K562 (cell line): Measurements from ENCODE around the gene RAB1B. TPM values are rescaled to one million over a fixed set of nuclear protein-coding genes. Genes with fewer than 3 reads are reported as not detected.

ENCODE experiments used
- ATAC-seq: fragments of 200-7000 bp; cut with Tn5 transposase; 3 replicates; pipeline ENCODE4 v1.9.1; 2020; ENCODE audit warnings: moderate library complexity
- BruUV-seq: library from RNA; stranded (reverse); fragments of 400-500 nt; replicated peaks from 2 replicates; lab custom pipeline; 2021; lab: Mats Ljungman, UMichigan
- CTCF ChIA-PET: fragments of 300-600 bp; formaldehyde crosslinking; extraction: SDS; loops from one replicate; lab custom pipeline; 2021; ENCODE audit warnings: low intra/inter-chr PET ratio; lab: Yijun Ruan, JAX
- POLR2A ChIA-PET: fragments of 300-600, 350-650 bp; sonication (Branson Sonifier 250); formaldehyde crosslinking; extraction: SDS; loops from one replicate; lab custom pipeline; 2021; ENCODE audit warnings: antibody characterized with exemption, inconsistent platforms; lab: Yijun Ruan, JAX
- DNase-seq, 4 experiments: peaks; one replicate each; pipeline versions ENCODE4 v3.0.0 to v3.0.0-alpha.2; 2011 to 2018; ENCODE audit warnings: low spot score in 3 of 4, mixed read lengths in 3 of 4; ENCODE audit errors: extremely low read depth in 1 of 4
- FAIRE-seq: peaks from 2 replicates; lab custom pipeline; 2011; peaks lifted over from hg19 to GRCh38; lab: Jason Lieb, UNC
- H2AFZ ChIP-seq: 2 replicates; pipeline ENCODE4 v1.6.0; 2011; ENCODE audit warnings: low read depth, low read length, control low read depth, inconsistent platforms
- H3K27ac ChIP-seq: fragments of 200-600 bp; 3 replicates; pipeline ENCODE4 v1.8.0; 2011; ENCODE audit warnings: low read depth, mild to moderate bottlenecking, control low read depth, inconsistent platforms, low read length, moderate library complexity, mixed read lengths; ENCODE audit errors: extremely low read depth
- H3K27me3 ChIP-seq, 2 experiments: fragments of 300-600 bp in 1 of 2; 2 replicates in 1 of 2; 3 replicates in 1 of 2; pipeline versions ENCODE4 v1.6.0 to v1.8.0; 2011; ENCODE audit warnings: inconsistent platforms in 2 of 2, low read length in 2 of 2, mild to moderate bottlenecking in 1 of 2, mixed read lengths in 1 of 2, moderate library complexity in 1 of 2; ENCODE audit not compliant: control insufficient read depth in 2 of 2, insufficient read depth in 2 of 2
- H3K36me3 ChIP-seq: fragments of 300-600 bp; 3 replicates; pipeline ENCODE4 v1.8.0; 2011; ENCODE audit warnings: mild to moderate bottlenecking, low read length, inconsistent platforms; ENCODE audit not compliant: control insufficient read depth, insufficient read depth
- H3K4me1 ChIP-seq, 2 experiments: fragments of 200-600 bp in 1 of 2; replicated peaks in 1 of 2; 2 replicates in 1 of 2; 3 replicates in 1 of 2; pipeline versions ENCODE4 v1.5.1 to v1.8.0; 2011; ENCODE audit warnings: inconsistent platforms in 2 of 2, low read length in 2 of 2, mild to moderate bottlenecking in 1 of 2, mixed read lengths in 1 of 2, moderate library complexity in 1 of 2; ENCODE audit not compliant: control insufficient read depth in 2 of 2, insufficient read depth in 2 of 2
- H3K4me2 ChIP-seq: 2 replicates; pipeline ENCODE4 v1.6.1; 2011; ENCODE audit warnings: low read length, control low read depth, inconsistent platforms, mixed read lengths; ENCODE audit not compliant: insufficient read depth
- H3K4me3 ChIP-seq: fragments of 200-600 bp; sonication (generic), shearing (Covaris generic); 2 replicates; pipeline ENCODE4 v1.5.1; 2016; ENCODE audit warnings: control low read depth, inconsistent platforms
- H3K79me2 ChIP-seq: fragments of 200-600 bp; 3 replicates; pipeline ENCODE4 v1.8.0; 2011; ENCODE audit warnings: low read length, inconsistent platforms; ENCODE audit not compliant: control insufficient read depth, insufficient read depth
- H3K9ac ChIP-seq, 2 experiments: 2 replicates each; pipeline versions ENCODE4 v1.6.0 to v1.6.1; 2011; ENCODE audit warnings: low read depth in 2 of 2, low read length in 2 of 2, control low read depth in 1 of 2, inconsistent platforms in 1 of 2, mild to moderate bottlenecking in 1 of 2, mixed read lengths in 1 of 2; ENCODE audit not compliant: insufficient read depth in 1 of 2
- H3K9me1 ChIP-seq: one replicate; pipeline ENCODE4 v1.6.0; 2011; ENCODE audit warnings: inconsistent platforms, mild to moderate bottlenecking, low read length, moderate library complexity; ENCODE audit not compliant: control insufficient read depth, insufficient read depth
- H3K9me3 ChIP-seq: replicated peaks from 2 replicates; pipeline ENCODE4 v1.5.1; 2011; ENCODE audit warnings: low read depth, low read length, inconsistent platforms; ENCODE audit not compliant: control insufficient read depth, insufficient read depth
- H4K20me1 ChIP-seq: replicated peaks from 2 replicates; pipeline ENCODE4 v1.6.1; 2011; ENCODE audit warnings: low read length, inconsistent platforms, mixed read lengths; ENCODE audit not compliant: control insufficient read depth, insufficient read depth
- C11orf30 ChIP-seq: fragments of 450-650 bp; IDR thresholded peaks from 2 replicates; pipeline ENCODE4 v1.6.1; 2016; ENCODE audit warnings: low read depth, mild to moderate bottlenecking
- DPF2 ChIP-seq: fragments of 450-650 bp; IDR thresholded peaks from 2 replicates; pipeline ENCODE4 v1.6.1; 2016
- EGR1 ChIP-seq: fragments of 450-650 bp; conservative IDR thresholded peaks from 2 replicates; pipeline ENCODE4 v1.6.1; 2017; ENCODE audit warnings: mild to moderate bottlenecking
- ELF2 ChIP-seq: fragments of 250-450 bp; sonication (Bioruptor Pico); IDR thresholded peaks from 2 replicates; pipeline ENCODE4 v1.5.0; 2021; ENCODE audit warnings: mild to moderate bottlenecking
- GTF2E2 ChIP-seq: fragments of 200-800 bp; sonication (Bioruptor generic); IDR thresholded peaks from 2 replicates; pipeline ENCODE4 v1.6.1; 2016; ENCODE audit warnings: missing genetic modification characterization, missing compliant biosample characterization
- MAFF ChIP-seq: IDR thresholded peaks from 2 replicates; pipeline ENCODE4 v1.6.1; 2012; ENCODE audit warnings: low read length, improper control_type of control experiment
- MAFK ChIP-seq: IDR thresholded peaks from 2 replicates; pipeline ENCODE4 v1.6.1; 2011; ENCODE audit warnings: low read length, improper control_type of control experiment
- POLR2AphosphoS5 ChIP-seq: IDR thresholded peaks from 2 replicates; pipeline ENCODE4 v1.6.1; 2011; ENCODE audit warnings: mild to moderate bottlenecking, low read depth, low read length, moderate library complexity; ENCODE audit not compliant: control insufficient read depth, insufficient read depth
- POLR2B ChIP-seq: fragments of 450-650 bp; IDR thresholded peaks from 2 replicates; pipeline ENCODE4 v1.6.1; 2018; ENCODE audit warnings: low read depth; ENCODE audit not compliant: partially characterized antibody
- POLR3A ChIP-seq: IDR thresholded peaks from 2 replicates; pipeline ENCODE4 v1.6.1; 2011; ENCODE audit warnings: borderline replicate concordance, mild to moderate bottlenecking, moderate library complexity; ENCODE audit not compliant: insufficient read length, insufficient read depth; ENCODE audit errors: extremely low read depth
- PRMT5 ChIP-seq: sonication (generic); formaldehyde crosslinking; IDR thresholded peaks from 2 replicates; pipeline ENCODE4 v1.5.0; 2020; ENCODE audit warnings: missing genetic modification reagents
- SRSF1 ChIP-seq: fragments of 200-400 bp; formaldehyde crosslinking; IDR thresholded peaks from 2 replicates; pipeline ENCODE4 v1.6.1; 2017; ENCODE audit warnings: mild to moderate bottlenecking, low read depth, low read length, moderate library complexity
- TAF15 ChIP-seq: fragments of 200-400 bp; formaldehyde crosslinking; IDR thresholded peaks from 2 replicates; pipeline ENCODE4 v1.6.1; 2017; ENCODE audit warnings: mild to moderate bottlenecking, low read depth, low read length, moderate library complexity
- TBP ChIP-seq: optimal IDR thresholded peaks from 2 replicates; pipeline ENCODE3; 2011; ENCODE audit warnings: low read depth, low read length, improper control_type of control experiment
- TCF3 ChIP-seq: sonication (generic); formaldehyde crosslinking; IDR thresholded peaks from 2 replicates; pipeline ENCODE4 v1.4.0; 2020; ENCODE audit warnings: mild to moderate bottlenecking, missing genetic modification reagents
- ZNF23 ChIP-seq: fragments of 250-450 bp; sonication (Bioruptor Pico); IDR thresholded peaks from 2 replicates; pipeline ENCODE4 v1.4.0; 2020; ENCODE audit warnings: mild to moderate bottlenecking
- WGBS: fragments of 100-300 bp; shearing (Covaris generic); methylation state at CpG from one replicate; pipeline ENCODE4 v1.1.6; 2016; ENCODE audit warnings: low coverage, mixed read lengths; ENCODE audit not compliant: insufficient coverage; ENCODE audit errors: missing lambda C conversion rate; 5-methylcytosine and 5-hydroxymethylcytosine counted together
- in situ Hi-C: fragments of 300-500 bp; cut with MboI; formaldehyde crosslinking; loops from 4 replicates; pipeline ENCODE4 v1.15.0; 2018; ENCODE audit warnings: inconsistent platforms, mixed read lengths
- intact Hi-C: fragments of 100-400 bp; cut with micrococcal nuclease; formaldehyde crosslinking; loops from 2 replicates; pipeline ENCODE4 v1.14.2; 2022
- polyA plus RNA-seq, 8 experiments: library from polyadenylated mRNA; depleted of rRNA in 4 of 8; stranded (reverse) in 5 of 8; unstranded in 3 of 8; fragments of >200 nt; fragmentation: Nextera tagmentation in 2 of 8; fragmentation: Illumina TruSeq in 1 of 8; extraction: Ambion mirVana in 2 of 8; extraction: Trizol in 1 of 8; gene quantifications; 2 replicates each; pipeline versions ENCODE4 v1.2.1 to v1.2.3, GENCODE V29; 2011 to 2014; ENCODE audit warnings: inconsistent platforms in 1 of 8, missing spikeins in 1 of 8
- total RNA-seq, 7 experiments: library from RNA; depleted of rRNA in 6 of 7; stranded (reverse); fragments of >200 nt in 6 of 7; fragmentation: Illumina TruSeq in 2 of 7; extraction: Trizol in 2 of 7; gene quantifications; 2 replicates each; pipeline versions ENCODE4 v1.2.1 to v1.2.3, GENCODE V29; 2011 to 2021; ENCODE audit warnings: low replicate concordance in 1 of 7
- TF ChIP-seq, protein P1 (sequence below), 3 experiments: fragments of 200-800 bp in 1 of 3; sonication (Bioruptor generic) in 1 of 3; sonication (generic) in 1 of 3; formaldehyde crosslinking in 1 of 3; IDR thresholded peaks; 2 replicates each; pipeline versions ENCODE4 v1.6.1 to v1.8.0; 2016 to 2022; ENCODE audit warnings: mild to moderate bottlenecking in 2 of 3, missing compliant biosample characterization in 2 of 3, missing genetic modification characterization in 2 of 3, missing genetic modification reagents in 1 of 3

The RAB1B gene
- total and polyA plus RNA-seq, 9 of the 15 experiments (the other 6 are each of a cell fraction or from before 2014, with no cell fraction given), result 5.6 to 146 (median 98.6) TPM

DNA sequence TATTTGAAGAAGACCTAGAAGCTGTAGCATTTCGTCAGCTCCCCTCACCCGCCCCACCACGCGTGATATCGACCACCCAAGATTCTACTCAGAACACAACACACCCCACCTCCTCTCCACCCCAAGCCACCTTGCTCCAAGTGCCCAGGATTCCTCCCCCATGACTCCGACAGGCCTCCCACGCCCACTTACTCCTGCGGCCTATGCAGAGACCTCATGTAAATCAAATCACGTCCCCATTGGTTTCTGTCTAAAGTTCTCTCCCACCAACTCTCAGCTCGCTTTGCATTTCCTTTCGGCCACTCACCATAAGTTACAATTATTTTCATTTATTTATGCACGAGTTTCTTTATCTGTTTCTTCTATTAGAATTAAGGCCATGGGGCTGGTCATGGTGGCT, 34.2 kb downstream of the RAB1B start:
- TF ChIP-seq TBP, result no peak
- TF ChIP-seq EGR1, result peak; percentile 44; the same call in 1 of the 2 replicates
- H3K9ac ChIP-seq, result no peak overlapping the region
- BruUV-seq, result no TSS peak
- in situ Hi-C loops, result no loop called here
- POLR2A ChIA-PET, result interaction anchor here (1.0 to 1.5 kb wide), 2 partner anchors 10 to 14 kb away, joined by 3 to 5 read pairs; partner anchors contain the start of gene YIF1A
- no peaks in the 10 kb centered on the region for H3K9me3 ChIP-seq
- no peak overlapping the region for H3K27ac ChIP-seq
- H3K36me3 ChIP-seq, result no peaks in the 10 kb centered on the region
- 32% methylated on average over 12 of the region's 12 CpGs for WGBS
- CTCF ChIA-PET, result no interaction called here
- FAIRE-seq (no peak), DNase-seq (no peak), ATAC-seq (no peak; the same call in 2 of the 3 replicates)
- H3K4me1 ChIP-seq, result 0 out of 5 replicates have a peak, but pooled peaks cover 0 to 6% of the 10 kb centered on the region in 2 experiments
- intact Hi-C loops, result no loop called here
- H3K9me1 ChIP-seq, result peaks cover 3% of the 10 kb centered on the region
- H3K79me2 ChIP-seq, result no peaks in the 10 kb centered on the region
- peaks cover 0 to 1% of the 10 kb centered on the region in 2 experiments; a peak in 1 of 5 replicates for H3K27me3 ChIP-seq
- H2AFZ ChIP-seq, result no peak overlapping the region
- H3K4me3 ChIP-seq, result no peak overlapping the region
- no peak overlapping the region for H3K4me2 ChIP-seq
- no peaks in the 10 kb centered on the region for H4K20me1 ChIP-seq

DNA sequence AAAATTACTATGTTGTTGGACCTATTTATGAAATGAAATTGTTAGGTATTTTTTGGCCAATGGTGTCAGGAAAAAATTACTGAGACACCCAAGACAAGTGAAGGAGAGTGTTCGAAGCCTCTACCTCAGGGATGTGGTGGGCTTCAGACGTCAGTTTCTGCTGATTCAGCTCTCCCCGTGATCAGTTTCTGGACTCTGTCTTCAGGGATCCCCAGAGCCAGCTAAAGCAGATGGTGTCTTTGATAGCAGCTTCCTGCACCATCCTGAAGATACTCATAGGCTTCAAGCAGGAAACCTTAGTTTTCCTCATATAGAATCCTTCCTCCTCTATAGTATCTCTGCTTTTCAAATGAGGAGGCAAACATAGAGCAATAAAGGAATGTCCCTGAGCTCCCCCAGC, 41.0 kb downstream of the RAB1B start:
- ChIA-PET CTCF (interaction anchor here (0.7 kb wide), 1 partner anchor 112 kb away, joined by 3 read pairs; no protein-coding TSS in a partner anchor), POLR2A (interaction anchor here (0.9 to 1.9 kb wide), 2 partner anchors 21 to 24 kb away, joined by 3 to 4 read pairs; partner anchors contain the start of gene YIF1A)
- in situ Hi-C loops (no loop called here), intact Hi-C loops (no loop called here)
- Histone ChIP-seq H3K36me3 (no peaks in the 10 kb centered on the region), H4K20me1 (no peaks in the 10 kb centered on the region), H3K9ac (peak overlapping the region in 1 of 2 experiments; percentile 62; a peak in 1 of 4 replicates), H3K9me3 (no peaks in the 10 kb centered on the region), H2AFZ (peak overlapping the region; percentile 49), H3K27ac (no peak overlapping the region), H3K9me1 (no peaks in the 10 kb centered on the region), H3K27me3 (no peaks in the 10 kb centered on the region), H3K4me2 (peak overlapping the region; percentile 9; the same call in 1 of the 2 replicates), H3K79me2 (no peaks in the 10 kb centered on the region), H3K4me1 (peaks cover 23 to 33% of the 10 kb centered on the region in 2 experiments), H3K4me3 (no peak overlapping the region)
- no peak for FAIRE-seq
- WGBS, result 9% methylated on average over 3 of the region's 3 CpGs
- no peak for ATAC-seq
- DNase-seq, result peak in 3 of 4 experiments; percentile 57 to 60 (median 60)
- BruUV-seq, result no TSS peak
- TF ChIP-seq MAFK (peak; percentile 87), POLR2B (no peak), DPF2 (no peak), TAF15 (no peak), POLR3A (no peak), POLR2AphosphoS5 (no peak), TCF3 (CRISPR knock-in tag) (peak; percentile 47), ZNF23 (no peak), C11orf30 (peak; percentile 96), SRSF1 (no peak), GTF2E2 (no peak), ELF2 (no peak), MAFF (peak; percentile 92), PRMT5 (CRISPR knock-in tag) (no peak)
- TF ChIP-seq, protein P1, sequence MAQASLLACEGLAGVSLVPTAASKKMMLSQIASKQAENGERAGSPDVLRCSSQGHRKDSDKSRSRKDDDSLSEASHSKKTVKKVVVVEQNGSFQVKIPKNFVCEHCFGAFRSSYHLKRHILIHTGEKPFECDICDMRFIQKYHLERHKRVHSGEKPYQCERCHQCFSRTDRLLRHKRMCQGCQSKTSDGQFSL (CRISPR knock-in tag; IDR thresholded peaks at IDR 0.05), result no peak
- TF ChIP-seq, protein P1 (tag; IDR thresholded peaks at IDR 0.05), result no peak
